NK-92 (cell line): Measurements from ENCODE around the gene MAP3K8.

Experiments
- DNase-seq: peaks from one replicate; lab custom pipeline; 2025; ENCODE audit not compliant: unreplicated experiment; lab: John Stamatoyannopoulos, UW

Gene MAP3K8

DNA sequence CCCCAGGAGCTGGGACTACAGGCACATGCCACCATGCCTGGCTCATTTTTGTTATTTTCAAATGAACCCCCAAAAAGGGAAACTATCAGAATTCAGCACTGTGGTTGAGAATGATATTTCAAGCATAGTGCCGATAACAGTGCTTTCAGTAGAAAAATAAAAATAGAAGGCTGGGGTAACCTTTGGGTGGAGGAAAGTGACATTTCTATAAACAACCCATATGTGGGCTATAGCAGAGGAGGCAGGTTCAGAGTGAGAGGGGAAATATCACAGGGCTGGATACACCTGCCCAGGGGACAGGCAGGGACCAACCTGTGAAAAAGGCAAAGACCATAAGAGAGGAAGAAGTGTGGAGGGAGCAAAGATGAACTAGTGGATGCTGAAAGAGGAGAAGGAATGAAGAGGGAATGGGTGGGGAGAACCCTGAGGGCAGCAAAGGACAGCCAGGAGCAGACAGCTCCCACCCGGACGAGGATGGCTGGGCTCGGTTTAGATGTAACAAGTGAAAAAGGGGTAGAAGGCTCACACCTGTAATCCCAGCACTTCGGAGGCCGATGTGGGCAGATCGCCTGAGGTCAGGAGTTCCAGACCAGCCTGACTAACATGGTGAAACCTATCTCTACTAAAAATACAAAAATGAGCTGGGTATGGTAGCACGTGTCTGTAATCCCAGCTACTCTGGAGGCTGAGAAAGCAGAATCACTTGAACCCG lies 56.5 kb downstream of the MAP3K8 start:
- DNase-seq = no peak

DNA sequence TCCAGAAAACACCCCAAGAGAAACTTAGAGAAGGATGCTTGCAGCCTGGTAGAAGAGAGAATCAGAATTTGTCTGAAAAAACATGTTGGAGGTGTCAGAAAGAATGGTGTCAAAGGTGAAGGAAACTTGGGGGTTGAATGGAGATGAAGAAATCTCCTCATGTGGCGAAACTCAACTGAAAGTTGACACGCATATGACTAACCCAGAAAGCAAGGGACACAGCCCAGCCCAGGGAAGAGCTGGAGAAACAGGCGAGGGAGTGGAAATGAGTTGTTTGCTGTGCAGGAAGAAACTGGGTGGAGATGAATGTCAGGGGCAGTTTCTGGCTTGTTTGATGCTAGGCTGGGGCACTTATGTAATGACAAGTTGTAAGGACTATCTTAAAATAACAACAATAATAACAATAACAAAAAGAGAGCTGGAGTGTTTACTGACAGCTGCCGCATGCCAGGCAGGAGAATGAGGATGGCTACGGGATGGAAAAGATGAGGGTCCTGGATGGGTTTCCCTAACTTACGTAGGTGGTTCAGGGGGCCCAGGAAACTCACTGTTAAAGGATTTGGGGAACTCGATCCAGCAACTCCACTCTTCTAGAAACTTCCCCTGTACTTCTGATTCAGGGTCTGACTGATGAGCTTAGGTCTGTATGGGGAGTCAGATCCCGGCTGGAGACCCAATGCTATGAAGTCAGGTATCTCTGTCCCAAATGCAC lies 57.4 kb downstream of the MAP3K8 start:
- DNase-seq = no peak

DNA sequence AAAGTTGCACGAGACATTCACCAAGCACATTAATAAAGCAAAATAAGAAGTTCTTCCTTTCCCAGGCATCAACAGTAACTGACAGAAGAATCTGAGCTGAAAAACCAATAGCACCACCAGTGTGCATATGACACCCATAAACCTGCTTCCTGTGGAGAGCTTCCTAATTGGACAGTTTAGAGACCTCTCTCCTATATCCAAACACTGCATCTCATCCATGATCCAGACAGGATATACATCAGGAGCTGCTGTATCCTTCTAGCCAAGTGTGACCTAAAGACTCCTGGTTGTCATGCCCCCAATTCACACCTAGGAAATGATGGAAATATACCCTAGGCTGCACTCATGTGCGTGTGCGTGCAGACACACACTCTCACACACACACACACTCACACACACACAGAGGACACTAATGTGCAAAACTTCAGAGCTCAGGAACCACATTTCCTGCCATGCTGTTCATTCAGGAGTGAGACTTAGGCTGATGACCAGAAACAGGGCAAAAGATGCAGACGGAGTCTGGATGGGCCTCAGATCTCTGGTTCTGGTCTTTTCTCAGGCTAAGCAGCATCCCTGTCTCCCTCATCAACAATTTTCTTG lies 58.0 kb downstream of the MAP3K8 start:
- DNase-seq = no peak

DNA sequence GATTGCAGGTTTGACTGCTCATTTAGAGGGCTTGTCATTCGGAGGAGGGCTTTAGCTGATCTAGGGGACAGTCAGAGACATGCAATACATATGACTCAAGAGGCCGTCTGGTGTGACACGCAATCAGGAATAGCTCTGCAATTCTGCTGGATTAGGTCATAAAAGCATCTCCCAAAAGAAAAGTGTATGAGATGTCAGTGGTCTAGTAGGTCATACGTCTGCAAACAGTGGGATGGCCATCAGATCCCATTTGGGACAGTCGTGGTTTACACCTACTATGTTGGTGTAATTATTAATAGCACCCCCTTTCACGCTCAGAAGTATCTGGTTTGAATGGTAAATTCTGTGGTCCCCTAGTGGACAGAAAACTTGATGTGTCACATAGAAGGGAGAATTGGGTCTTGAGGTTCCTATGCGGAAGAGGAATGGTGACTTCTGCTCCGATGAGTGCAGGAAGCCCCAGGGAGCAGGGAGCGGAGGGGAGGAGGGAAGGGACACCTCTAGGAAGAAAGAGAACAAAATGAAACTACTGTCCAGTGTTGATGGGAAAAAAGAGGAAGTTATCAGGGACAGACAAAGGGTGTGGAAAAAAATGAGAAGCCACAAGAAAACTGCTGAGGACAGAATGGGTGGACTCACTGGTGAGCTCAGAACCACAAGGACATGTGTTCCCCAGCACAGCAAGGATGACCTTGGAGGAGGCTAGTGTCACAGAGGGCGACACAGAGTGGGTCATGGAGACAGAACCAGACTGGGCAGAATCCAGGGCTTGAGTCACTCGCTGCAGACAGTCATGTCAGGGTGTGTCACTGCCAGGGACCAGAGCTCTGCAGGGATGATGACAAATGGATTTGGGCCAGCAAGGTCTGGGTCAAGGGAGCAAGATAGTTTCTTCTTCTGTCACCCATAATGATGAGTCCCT lies 59.9 kb downstream of the MAP3K8 start:
- DNase-seq = no peak

DNA sequence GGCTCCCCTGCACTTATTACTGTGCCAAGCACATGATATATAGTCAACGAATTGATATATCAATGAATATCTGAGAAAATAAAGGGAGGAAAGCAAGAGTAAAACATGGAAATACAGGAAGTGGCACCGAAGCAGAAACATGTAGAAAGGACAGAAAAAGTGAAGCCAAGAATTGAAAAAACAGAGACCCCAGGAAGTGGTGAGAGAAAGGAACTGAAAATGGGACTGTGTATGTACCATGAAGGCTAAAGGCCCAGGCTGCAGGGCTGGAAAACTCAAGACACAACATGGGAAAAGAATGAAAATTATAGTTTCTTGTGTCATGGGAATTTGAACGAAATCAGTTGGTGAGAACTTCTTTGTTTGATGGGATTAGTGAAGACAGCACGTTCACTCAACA lies 60.6 kb downstream of the MAP3K8 start:
- DNase-seq = no peak

DNA sequence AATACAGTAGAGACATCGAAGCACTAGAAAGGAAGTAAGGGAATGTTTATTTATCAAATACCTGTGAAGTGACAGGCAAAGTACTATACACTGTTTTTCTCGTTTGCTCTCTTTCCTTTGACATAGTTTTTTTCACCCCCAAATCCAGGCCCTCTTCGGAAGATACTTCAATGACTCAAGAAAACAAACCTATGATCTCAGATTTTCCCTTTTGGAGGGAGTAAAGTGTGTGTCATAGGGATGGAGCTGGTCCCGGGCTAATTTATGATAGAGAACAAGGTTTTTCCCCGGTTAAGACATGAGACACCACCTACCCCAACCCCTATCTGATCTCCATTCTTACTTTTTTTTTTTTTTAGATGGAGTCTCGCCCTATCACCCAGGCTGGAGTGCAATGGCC lies 61.7 kb downstream of the MAP3K8 start:
- no peak for DNase-seq

DNA sequence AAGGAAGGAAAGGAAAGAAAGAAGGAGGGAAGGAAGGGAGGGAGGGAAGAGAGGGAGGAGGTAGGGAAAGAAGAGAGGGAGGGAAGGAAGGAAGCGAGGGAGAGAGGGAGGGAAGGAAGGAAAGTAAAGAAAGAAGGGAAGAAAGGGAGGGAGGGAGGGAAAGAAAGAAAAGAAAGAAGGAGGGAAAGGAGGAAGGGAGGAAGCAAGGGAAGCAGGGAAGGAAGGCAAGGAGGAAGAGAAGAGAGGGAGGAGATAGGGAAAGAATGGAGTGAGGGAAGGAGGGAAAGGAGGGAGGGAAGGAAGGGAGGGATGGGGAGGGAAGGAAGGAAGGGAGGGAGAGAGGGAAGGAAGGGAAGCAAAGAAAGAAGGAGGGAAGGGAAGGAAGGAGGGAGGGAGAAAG lies 65.8 kb downstream of the MAP3K8 start:
- no peak for DNase-seq

DNA sequence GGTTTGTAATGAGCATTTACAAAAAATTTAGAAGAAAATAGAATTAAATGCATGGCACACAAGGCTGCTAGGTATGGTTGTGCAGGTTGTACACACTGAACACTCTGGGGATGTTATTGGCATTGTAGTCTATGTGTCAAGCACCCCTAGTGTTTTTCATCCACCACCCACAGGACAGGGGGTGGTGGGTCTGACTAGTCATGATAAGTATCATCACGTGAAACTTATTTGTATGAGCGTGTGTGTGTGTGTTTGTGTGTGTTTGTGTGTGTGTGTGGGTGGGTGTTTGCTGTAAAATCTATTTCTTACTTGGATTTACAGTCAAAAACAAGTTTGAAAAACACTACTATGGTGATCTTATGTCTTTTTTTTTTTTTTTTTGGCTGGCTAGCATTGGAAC lies 66.5 kb downstream of the MAP3K8 start:
- no peak for DNase-seq

DNA sequence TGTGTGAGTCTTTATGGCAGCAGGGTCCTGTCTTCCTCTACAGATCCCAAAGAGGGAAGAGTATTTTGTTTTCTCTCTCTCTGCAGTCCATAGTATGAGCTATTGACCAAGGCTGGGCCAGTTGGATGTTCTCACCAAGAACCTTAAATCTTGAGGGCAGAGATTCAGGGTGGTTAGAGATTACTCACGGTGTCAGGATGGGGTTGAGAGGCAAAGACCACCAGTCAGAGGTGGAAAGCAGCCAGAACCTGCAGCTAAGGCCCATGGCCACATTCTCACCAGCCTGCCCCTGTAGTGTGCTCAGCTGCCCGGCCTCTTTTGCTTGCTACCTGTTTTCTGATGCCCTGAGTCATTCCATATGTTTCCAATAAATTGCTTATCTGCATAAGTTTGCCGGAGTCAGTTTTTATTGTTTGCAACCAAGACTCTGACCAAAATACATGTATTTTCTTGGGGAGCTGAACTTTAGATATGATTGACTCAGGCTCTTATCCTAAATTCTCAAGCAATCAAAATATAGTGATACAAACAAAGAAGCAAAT lies 67.0 kb downstream of the MAP3K8 start:
- DNase-seq = no peak

DNA sequence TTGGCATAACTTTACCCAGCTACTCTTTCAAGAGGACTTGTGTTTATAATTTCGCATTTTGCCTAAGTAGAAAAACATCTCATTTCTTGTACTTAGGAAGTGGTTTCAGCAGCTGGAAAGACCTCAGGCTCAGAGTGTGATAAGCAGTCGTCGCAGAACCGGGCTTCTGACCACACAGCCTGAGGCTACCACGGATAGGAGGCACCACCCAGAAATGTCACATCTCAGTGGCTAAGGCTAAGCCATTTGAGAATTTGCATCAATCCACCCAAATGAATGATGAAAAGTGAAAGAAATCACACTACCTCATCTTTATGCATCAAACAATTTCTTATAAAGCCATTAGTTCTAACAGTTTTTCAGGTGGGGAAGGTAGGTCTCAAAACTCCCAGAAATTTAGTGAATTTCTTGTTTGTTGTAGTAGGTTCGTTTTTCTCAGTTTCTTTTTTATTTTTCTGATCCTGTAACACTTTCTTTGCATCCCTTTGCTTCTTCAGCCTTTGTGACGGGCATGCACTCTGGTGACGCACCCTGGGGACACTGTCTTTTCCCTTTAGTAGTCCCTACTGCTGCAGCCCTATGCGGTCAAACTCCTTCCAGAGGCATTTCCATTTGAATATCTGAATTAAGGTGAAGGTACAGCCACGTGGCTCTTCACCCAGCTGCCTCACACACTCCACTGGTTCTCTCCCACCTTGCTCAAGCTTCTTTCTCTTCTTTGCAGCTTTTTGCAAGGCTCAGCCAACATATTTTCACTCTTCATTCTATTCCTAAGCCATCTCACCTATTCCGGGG lies 68.5 kb downstream of the MAP3K8 start:
- no peak for DNase-seq

DNA sequence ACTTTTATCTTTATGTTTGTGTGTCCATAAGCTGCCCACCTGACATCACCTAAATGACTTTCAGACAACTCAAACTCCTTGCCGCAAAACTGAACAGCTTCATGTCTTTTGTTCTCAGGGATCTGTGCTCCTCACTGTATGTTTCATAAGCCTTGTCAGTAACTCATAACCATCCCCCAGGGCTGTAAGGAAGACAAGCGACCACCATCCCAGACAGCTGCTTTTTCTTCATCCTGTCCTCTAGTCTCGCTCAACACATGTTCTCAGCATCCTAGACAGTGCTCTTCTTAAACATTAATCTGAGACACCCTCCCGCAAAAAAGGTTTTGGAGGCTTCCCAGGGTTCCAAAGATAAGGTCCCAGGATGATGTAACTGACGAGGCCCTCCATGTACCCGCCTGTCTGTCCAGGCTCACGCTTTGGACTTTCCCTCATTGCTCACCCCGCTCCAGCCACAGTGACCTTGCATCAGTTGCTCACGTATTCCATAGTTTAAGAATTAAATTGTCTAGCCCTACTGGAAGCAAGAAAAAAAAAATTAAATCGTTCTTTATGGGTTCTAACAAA lies 69.8 kb downstream of the MAP3K8 start:
- DNase-seq = no peak

DNA sequence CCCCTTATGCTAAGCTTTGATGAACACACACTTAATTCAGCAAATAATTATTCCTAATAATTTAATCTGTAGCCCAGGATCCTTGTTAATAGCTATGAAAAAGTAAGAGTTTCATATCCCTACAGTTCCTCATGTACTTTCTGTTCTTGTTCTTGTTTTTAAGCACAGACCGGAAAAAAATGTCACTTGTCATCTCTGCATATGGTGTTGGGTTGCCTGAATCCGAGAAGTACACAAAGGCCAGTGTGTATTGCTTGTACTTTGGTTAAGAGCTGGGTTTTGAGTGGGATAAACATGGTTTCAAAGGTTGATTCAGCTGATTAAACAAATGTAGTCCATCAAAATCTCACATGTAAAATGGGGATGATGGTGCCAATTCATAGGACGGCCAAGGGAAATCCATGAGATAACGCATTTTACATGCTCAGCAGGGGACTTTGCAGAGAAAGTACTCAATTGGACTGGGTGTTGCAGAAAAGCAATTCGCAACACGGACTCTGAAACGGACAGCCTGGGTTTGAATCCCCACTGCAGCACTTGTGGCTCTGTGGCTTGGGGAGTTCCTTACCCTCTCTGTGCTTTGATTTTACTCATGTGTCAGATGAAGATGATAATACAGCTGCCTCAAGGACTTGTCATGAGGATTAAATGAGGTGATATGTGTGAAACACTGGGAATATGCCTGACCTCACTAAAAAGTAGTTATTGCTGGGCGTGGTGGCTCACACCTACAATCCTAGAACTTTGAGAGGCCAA lies 71.7 kb downstream of the MAP3K8 start:
- no peak for DNase-seq

DNA sequence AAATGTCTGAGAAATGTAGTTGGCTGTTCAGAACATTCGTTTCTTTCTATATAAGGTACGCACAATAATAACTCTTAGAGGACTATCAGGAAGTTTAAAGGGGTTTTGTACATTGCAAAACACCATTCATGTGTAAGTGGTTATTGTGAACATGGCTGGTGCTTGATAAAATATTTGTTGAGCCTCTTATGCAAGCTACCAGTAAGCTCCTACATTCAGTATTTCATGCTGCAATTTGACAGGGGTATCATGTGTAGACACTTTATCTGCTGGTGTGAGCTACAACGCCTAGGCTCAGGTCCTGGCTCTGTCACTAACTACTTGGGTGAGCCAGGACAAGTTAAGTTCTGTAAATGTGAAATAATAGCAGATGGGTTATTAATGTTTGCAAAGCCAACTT lies 75.5 kb downstream of the MAP3K8 start:
- no peak for DNase-seq

DNA sequence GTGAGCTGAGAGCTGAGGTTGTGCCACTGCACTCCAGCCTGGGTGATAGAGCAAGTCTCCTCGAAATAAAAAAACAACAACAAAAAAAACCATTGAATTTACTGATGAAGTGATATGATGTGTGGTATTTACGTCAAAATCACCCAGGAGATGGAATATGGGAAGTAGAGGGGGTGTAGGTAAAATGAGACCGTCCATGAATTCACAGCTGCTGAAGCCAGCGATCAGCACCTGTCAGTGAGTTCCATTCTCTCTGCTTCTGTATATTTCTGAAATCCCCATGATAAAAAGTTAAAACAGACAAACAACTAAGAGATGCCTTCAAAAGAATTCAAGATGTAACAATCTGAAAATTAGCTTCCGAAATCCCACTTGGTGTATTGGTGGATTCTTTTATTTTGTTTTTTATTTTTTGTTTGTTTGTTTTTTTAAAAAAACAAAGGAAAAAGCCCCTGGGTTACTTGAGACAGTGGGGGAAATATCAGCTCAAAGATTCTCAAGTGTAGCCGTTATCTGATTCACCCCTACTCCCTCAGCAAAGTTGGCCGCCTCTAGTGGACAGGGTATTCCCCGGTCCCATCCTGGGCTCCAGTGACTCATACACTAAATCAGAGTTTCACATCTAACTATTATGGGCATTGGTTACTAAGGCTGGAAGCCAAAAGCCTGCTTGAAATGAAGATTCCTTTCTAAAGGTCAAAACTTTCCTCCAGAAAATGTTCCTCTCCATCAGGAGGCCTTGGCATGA lies 76.4 kb downstream of the MAP3K8 start:
- DNase-seq = no peak

DNA sequence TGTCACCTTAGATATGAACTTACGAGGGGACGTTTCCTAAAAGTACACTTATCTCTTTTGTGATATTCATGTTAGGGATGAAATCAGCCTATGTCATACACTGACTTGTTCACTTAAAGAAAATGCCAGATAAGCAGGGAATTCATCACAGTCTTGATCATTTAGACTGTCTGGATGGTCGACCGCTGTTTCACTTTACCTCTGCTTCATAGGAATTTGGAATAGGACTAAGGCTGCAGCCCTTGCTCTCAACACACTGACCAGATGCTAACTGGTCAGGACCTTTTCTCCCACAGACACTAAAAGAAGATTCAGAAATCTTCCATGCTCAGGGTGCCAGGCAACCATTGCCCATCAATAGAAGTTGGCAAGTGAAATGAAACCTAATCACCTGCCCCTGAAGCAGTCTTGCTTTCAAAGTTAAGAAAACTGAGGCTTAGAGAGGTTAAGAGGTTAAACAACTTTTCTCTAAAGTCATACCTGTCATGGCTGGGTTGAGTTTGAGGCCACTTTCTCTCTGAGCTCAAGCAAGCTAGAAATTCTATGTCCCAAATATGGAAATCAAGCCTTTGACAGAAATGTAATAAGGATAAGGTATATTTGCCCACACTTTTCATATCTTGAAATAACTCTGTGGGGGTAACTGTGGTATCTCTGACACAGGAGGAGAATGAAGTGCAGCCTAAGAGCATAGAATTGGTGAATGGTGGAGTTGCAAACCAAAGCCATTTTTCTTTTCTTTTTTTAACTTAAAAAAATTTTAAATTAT lies 77.1 kb downstream of the MAP3K8 start:
- DNase-seq = no peak
